ENCODE measurements around the gene GNAI1. TPM values are rescaled to one million over a fixed set of nuclear protein-coding genes. Genes with fewer than 3 reads are reported as not detected.

Gene GNAI1
- 36.0 TPM for total RNA-seq
- long read RNA-seq, full-length matches to known transcripts: 69 of 78 reads
- long read RNA-seq, partial matches to known transcripts: 3 of 78 reads
- long read RNA-seq, other reads (novel, unspliced or antisense): 6 of 78 reads

DNA sequence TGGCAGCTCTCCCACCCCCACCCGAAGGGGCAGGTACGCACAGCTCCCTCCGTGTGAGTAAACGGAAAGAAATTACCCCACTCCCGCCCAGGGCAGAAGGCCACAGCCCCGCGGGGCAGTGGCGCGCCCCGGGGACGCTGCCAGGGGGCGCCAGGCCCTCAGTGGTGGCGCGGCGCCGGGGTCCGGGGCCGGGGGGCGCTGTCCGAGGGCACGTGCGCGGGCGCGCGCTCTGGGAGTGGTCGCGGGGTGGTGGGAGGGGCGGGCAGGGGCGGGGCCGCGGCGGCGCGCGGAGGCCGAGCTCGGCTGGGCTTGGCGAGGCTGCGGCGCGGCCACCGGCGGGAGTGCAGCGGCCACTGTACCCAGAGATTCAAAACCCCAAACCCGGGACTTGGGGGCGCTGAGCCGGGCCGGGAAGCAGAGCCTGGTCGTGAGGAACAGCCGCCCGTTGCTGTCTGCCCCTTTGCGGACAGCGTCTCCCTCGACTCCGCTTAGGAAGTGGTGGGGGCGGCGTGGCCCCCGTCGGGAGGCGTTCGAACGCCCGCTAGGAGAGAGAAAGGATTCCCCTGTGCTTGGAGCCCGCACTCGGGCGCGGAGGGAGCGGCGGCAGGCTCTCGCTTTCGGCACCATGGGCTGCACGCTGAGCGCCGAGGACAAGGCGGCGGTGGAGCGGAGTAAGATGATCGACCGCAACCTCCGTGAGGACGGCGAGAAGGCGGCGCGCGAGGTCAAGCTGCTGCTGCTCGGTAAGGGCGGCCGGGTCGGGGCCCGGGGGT, at the start of gene GNAI1:
GNAI1 (plus strand) TSS at position 296 of the 773 bp plus-strand sequence; CDS start at position 626, 330 bp downstream.
- intact Hi-C loops (cut with DNase I): no loop called here
- Histone ChIP-seq H3K27me3 (no peaks in the 10 kb centered on the region), H3K9me3 (no peaks in the 10 kb centered on the region), H3K27ac (peak within 1 kb of the TSS; percentile 85), H3K36me3 (no peaks in the 10 kb centered on the region), H3K4me3 (peak within 1 kb of the TSS; percentile 86), H3K4me1 (peaks cover 27% of the 10 kb centered on the region)
- ATAC-seq (peak; percentile 90), DNase-seq (peak; percentile 86)
- TF ChIP-seq, protein P1, sequence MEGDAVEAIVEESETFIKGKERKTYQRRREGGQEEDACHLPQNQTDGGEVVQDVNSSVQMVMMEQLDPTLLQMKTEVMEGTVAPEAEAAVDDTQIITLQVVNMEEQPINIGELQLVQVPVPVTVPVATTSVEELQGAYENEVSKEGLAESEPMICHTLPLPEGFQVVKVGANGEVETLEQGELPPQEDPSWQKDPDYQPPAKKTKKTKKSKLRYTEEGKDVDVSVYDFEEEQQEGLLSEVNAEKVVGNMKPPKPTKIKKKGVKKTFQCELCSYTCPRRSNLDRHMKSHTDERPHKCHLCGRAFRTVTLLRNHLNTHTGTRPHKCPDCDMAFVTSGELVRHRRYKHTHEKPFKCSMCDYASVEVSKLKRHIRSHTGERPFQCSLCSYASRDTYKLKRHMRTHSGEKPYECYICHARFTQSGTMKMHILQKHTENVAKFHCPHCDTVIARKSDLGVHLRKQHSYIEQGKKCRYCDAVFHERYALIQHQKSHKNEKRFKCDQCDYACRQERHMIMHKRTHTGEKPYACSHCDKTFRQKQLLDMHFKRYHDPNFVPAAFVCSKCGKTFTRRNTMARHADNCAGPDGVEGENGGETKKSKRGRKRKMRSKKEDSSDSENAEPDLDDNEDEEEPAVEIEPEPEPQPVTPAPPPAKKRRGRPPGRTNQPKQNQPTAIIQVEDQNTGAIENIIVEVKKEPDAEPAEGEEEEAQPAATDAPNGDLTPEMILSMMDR (IDR thresholded peaks at IDR 0.05): peak; percentile 29

DNA sequence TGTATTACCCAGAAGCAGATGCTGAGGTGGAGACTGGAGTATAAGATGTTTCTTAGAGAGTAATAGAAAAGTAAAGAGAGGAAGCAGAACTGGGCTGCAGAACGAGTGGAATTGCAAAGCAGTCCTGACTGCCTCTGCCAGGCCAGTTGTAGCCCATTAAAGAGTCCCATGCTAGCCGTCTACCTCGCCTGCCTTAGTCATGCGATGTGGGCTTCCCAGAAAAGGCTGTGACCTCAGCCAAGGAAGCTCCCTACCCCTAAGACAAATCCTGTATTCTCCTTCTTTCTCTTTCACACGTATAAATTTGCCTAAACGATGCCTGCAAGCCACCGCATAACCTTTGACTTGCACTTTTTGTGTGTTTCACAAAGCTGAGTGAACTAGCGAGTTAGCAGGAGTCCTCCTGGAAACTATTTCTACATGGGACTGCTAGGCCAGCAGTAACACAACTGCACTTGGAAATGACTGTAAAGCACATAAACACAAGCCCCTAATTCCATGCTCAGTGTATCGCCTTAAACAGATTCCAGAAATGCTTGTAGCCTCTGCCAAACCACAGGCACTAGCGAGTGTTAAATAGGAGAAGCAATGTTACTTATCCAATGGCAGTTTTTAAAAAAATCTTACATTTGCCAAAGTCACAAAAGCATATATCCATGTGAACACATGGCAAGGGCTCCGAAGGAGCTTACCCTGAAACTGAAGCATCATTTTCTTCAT, 47.4 kb upstream of the GNAI1 start:
- Histone ChIP-seq H3K27me3 (no peaks in the 10 kb centered on the region), H3K9me3 (no peaks in the 10 kb centered on the region), H3K36me3 (no peaks in the 10 kb centered on the region), H3K4me3 (no peak overlapping the region), H3K4me1 (peaks cover 7% of the 10 kb centered on the region), H3K27ac (no peak overlapping the region)
- DNase-seq: no peak
- TF ChIP-seq, protein P1 (IDR thresholded peaks at IDR 0.05): no peak
- no peak for ATAC-seq
- intact Hi-C loops (cut with DNase I): no loop called here

DNA sequence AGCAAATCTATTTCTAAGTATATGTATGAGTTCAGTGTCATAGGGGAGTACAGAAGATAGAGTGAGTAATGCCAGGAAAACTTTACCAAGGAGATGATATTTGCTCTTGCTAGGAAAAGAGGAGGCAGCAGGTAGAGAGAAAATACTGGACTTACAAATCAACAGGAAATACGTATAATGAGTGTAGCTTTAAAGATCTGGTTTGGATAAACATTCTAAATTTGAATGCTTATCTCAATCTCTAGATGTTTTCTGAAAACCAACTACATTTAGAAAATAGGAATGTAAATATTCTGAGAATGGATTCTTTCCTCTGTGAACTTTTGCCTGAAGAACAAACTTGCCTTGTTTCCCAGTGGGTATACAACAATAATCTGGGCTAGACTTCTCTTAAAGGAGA, 46.9 kb upstream of the GNAI1 start:
- Histone ChIP-seq H3K9me3 (no peaks in the 10 kb centered on the region), H3K27me3 (no peaks in the 10 kb centered on the region), H3K27ac (no peak overlapping the region), H3K4me3 (no peak overlapping the region), H3K4me1 (peaks cover 7% of the 10 kb centered on the region), H3K36me3 (no peaks in the 10 kb centered on the region)
- TF ChIP-seq, protein P1 (IDR thresholded peaks at IDR 0.05): no peak
- no peak for ATAC-seq
- no peak for DNase-seq
- intact Hi-C loops (cut with DNase I): no loop called here

GRCh38 chr7:80088705-80089104, 45.9 kb upstream of the GNAI1 start:
- intact Hi-C loops (cut with DNase I): no loop called here
- TF ChIP-seq, protein P1 (IDR thresholded peaks at IDR 0.05): no peak
- no peaks in the 10 kb centered on the region for H3K9me3 ChIP-seq
- no peak for ATAC-seq
- no peaks in the 10 kb centered on the region for H3K36me3 ChIP-seq
- DNase-seq: no peak
- H3K4me3 ChIP-seq: no peak overlapping the region
- peaks cover 7% of the 10 kb centered on the region for H3K4me1 ChIP-seq
- no peaks in the 10 kb centered on the region for H3K27me3 ChIP-seq
- no peak overlapping the region for H3K27ac ChIP-seq

DNA sequence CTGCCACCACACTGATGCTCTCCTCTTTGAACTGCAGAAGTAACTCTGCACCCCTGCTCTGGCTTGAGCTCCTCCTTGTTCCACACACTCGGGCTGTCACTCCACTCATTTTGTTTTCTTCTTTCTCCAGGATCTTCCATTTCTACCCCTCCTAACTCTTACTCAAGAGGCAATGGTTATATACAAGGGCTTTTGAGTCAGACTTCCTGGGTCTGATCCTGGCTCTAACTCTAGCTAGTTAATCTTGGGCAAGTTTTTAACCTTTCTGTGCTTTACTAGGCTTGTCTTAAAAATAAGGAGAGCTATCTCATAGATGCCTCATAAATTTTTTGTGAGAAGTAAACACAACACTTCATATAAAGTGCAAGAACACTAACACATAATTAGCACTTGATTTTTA, 45.3 kb upstream of the GNAI1 start:
- intact Hi-C loops (cut with DNase I): no loop called here

More for the DNA sequence above, 45.3 kb upstream of the GNAI1 start:
- DNase-seq: no peak
- H3K27ac ChIP-seq: no peak overlapping the region
- no peaks in the 10 kb centered on the region for H3K9me3 ChIP-seq
- peaks cover 7% of the 10 kb centered on the region for H3K4me1 ChIP-seq
- H3K36me3 ChIP-seq: no peaks in the 10 kb centered on the region
- H3K27me3 ChIP-seq: no peaks in the 10 kb centered on the region
- TF ChIP-seq, protein P1 (IDR thresholded peaks at IDR 0.05): no peak
- no peak for ATAC-seq
- H3K4me3 ChIP-seq: no peak overlapping the region
